ENCODE measurements around the gene TNFRSF1B.
A peak's percentile ranks its signal among the peaks of the same experiment; 100 is the strongest.
"Not testable (repeated sequence)": the region's sequence is repeated elsewhere in the genome, so short reads cannot be mapped to it uniquely, and the experiment has no call there.

TNFRSF1B gene

DNA sequence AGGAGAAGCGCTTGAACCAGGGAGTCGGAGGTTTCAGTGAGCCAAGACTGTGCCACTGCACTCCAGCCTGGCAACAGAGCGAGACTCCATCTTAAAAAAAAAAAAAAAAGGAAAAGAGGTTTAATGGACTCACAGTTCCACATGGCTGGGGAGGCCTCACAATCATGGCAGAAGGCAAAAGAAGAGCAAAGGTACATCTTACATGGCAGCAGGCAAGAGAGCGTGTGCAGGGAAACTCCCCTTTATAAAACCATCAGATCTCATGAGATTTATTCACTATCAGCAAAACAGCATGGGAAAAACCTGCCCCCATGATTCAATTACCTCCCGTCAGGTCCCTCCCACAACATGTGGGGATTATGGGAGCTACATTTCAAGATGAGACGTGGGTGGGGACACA, 57.3 kb downstream of the TNFRSF1B start:
- not testable (repeated sequence) for DNase-seq

DNA sequence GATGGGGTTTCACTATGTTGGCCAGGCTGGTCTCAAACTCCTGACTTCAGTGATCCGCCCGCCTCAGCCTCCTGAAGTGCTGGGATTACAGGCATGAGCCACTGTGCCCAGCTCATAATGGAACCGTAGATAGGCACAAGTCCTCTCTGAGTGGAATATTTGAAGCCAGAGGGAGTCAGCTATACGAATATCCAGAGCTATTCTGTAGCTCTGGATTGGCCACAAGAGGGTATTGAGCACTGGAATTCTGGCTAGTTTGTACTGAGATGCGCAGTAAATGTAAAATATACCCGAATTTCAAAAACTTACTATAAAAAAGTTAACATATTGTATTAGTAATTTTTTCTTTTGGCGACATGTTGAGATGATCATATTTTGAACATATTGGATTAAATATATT, 62.2 kb downstream of the TNFRSF1B start:
- no peak for DNase-seq

DNA sequence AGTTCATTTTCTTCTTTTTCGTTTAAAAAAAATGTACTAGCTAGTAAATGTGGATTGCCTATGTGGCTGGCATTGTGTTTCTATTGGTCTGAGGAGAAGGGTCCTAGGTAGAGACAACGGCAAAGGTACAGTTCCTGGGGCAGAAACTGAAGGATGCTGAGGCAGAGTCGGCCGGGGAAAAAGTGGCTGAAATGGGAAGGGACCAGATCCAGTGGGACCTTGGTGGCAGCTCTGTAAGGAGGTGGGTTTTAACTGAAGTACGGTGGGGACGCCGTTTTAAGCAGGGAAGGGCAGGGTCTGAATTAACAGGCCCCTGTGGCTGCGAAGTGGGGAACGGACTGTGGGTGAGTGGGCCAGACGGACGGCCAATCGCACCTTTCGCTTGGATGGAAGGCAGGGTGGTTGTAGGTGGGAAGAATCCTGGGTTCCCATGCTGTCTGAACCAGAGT, 62.6 kb downstream of the TNFRSF1B start:
- DNase-seq = no peak

DNA sequence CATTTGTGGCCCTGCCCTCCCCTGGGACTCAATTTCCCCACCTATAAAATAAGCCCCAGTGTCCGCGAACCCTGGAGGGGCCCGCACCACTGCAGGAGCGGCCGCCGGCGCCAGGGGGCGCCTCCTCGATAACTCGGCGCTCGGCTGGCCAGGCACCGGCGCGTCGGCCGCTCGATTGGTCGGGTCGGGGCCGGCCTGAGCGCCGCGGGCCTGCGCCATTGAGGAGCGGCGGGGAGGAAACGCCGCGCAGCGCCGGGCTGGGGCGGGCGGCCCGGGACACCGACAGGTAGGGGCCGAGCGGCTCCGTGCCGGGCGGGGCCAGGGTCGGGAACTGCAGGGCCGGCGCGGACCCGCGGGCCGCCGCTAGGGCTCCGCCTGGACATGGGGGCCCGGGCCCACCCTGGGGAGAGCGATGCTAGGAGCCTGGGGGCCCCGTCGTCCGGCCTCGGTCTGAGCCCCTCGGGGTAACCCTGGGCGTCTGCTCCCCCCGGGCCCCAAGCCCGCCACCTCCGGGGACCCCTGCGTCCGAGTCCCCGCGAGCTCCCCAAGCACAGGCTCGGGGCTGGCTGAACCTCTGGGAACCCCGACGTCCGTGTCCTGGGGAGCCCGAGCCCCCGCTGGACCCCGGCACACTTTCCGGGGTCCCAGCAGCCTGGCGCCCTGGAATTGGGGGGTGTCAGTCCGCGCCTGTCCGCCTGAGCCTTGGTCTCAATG, 63.2 kb downstream of the TNFRSF1B start, which contains the start of gene VPS13D:
VPS13D (plus strand) TSS at position 196 of the 714 bp plus-strand sequence. CDS start 4,237 bp downstream, outside the sequence.
- peak; percentile 84 for DNase-seq

DNA sequence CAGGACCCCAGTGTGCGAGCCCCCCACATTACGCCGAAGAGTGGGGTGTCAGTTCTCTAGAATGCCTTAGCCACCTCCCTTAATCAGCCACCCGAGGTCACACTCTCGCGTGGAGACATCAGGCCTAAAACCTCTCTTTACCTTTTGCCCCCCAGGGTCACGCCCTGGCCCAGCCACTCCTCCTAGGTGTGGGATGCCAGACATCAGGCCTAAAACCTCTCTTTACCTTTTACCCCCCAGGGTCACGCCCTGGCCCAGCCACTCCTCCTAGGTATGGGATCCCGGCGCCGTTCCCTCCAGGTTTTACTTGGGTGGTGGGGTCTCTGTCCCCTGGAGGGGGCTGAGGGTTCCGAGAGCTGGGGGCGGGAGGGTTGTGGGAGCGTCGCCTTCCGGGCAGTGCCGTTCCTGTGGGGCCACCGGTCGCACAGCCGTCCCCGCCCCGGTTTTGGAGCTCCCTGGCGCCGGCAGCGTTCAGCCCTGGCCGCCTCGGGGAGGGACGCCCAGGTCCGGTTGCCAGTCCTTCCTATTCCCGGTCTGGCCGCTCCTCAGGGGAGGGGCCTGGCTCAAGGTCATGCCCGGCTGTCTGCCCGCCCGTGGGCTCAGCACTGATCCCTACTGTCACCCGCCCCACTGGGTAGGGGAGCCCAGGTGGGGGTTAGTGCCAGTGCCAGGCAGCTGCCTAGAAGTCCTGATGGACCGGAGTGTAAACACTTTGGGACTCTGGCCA, 63.9 kb downstream of the TNFRSF1B start:
- no peak for DNase-seq

DNA sequence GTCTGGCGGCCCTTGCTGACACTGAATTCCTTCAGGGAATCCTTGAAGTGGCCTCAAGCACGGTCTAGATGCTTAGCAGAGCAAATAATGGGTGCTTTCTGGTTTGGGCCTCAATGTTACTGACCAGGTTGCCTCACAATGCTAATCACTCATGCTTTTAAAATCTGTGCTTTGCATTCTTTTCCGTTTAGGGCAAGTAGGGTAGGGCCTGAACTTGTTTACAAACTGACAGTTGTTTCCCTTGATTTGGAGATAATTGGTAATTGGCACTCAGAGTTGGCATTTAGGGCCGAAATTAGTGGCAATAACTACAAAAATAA, 64.4 kb downstream of the TNFRSF1B start:
- DNase-seq = no peak

DNA sequence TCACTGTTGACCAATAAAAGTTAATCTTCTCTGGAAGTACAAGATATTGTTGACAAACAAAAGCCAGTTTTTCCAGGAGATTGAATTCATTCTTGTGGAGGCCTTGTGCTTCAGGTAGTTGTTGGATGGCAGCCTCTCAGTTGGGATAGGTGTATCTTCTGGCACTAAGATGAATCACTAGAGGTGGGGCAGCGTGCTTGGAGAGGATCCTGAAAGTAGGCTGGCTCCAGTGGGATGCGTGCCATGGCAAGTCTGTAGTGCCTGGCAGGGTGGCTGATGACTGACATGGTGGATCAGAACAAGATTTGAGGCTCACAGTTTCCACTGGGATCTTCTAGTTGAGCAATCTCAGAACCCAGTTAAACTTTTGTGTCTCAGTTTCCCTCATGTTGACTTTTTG, 65.4 kb downstream of the TNFRSF1B start:
- DNase-seq = no peak

DNA sequence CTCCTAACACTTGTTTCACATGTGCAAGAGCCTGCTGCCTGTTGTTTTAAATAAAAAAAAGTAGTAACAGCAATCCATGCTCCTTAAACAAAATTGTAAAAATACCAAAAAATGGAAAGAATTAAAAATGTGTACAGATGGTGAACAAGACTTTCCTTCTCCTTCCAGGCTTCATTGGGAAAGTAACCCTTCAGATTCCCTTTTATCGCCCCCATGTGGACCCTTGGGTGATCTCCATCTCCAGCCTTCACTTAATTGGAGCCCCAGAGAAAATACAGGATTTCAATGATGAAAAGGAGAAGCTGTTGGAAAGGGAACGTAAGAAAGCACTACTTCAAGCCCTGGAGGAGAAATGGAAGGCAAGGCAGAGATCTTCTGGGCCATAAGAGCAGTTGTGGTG, 77.3 kb downstream of the TNFRSF1B start:
- no peak for DNase-seq

DNA sequence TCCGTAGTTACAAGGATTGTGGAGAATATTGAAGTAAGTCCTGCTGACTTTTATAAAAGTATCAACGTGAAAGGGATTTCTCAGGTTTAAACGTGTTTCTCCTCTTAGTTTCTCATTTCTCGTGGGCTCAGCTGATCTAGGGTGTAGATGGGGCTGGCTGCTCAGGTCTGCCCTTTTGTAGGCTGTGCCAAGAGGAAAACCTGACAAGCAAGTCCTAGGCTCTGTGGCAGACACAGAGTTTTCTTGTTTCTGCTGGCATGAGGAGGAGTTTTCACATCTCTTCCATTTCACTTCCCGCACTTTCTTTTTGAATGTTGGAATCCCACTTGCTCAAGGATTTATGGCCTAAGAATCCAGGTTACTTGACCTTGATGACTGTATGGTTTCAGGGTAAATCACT, 77.8 kb downstream of the TNFRSF1B start:
- DNase-seq = no peak

DNA sequence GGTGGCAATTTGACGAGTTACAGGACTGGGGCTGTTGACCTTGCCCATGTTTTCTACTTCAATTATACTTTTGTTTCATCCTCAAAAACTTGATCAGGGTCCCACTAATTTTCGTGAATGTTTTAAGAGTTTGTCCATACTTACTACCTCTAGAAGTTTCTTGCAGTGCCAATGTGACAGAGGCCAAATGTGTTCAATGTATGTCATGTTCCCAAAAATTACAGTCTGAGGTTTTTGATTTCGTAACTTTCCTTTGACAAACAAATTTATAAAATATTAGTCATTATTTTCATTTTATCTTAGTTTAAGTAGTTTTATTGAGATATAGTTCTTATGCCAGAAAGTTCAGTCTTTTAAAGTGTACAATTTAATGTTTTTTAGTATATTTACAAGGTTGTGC, 78.3 kb downstream of the TNFRSF1B start:
- DNase-seq = no peak

DNA sequence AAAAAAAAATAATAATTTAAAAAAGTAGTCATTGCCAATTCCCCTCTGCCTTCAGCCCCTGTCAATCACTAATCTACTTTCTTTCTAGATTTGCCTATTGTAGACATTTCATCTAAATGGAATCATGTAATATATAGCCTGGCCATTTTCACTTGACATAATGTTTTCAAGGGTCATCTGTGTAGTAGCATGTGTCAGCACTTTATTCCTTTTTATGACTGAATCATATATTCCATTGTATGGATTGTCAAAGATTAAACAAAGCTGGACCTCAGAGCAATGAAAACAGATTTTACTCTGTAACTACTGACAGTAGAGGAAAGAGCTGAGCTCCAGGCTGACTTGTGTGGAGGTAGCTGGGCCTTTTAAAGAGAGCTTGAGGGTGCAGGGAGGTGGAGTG, 78.9 kb downstream of the TNFRSF1B start:
- DNase-seq = no peak

DNA sequence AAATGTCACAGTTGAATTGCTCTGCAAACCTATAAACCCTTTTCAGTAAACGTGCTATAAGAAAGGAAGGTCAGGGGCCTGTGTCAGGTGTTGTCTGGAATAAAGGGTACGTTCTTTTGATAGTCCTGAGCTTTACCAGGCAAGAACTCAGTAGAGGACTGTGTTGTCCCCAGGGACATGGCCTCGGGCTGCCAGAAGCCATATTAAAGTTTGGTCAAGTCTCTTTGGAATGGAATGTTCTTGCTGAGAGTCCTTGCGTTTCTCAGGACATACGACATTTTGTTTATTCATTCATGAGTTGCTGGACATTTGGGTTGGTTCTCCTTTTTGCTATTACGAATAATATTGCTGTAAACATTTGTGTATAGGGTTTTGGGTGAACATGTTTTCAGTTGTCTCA, 79.8 kb downstream of the TNFRSF1B start:
- no peak for DNase-seq

DNA sequence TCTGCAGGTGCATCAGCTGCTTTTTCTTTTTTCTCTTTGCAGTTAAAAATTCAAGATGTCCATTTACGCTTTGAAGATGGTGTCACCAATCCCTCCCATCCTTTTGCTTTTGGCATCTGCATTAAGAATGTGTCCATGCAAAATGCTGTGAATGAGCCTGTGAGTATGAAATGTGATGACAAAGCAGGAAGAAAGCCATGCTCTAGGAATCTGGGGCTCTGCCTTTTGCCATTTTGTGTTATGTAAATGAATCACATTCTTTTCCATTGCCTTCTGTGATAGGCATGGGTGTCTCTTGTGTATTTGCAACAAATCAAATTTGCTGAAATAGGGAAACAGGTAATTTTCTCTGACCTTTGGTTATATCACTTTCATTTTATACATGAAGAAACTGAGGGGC, 82.4 kb downstream of the TNFRSF1B start:
- DNase-seq = no peak

DNA sequence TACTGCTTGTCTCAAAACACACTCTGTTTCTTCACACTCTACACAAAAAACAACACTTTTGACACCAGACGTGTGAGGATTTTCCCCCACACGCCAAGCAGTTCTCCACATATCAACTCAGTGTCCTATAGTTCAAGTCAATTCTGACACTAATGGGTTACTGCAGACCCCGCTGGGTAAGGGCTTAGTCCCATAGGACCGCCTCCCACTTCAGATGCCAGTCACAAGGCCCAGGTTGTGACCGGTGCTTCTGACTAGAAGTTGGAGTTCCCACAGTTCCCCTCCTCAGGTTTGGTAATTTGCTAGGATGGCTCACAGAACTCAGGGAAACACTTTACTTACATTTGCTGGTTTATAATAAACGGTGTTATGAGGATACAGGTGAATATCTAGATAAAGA, 83.0 kb downstream of the TNFRSF1B start:
- no peak for DNase-seq

DNA sequence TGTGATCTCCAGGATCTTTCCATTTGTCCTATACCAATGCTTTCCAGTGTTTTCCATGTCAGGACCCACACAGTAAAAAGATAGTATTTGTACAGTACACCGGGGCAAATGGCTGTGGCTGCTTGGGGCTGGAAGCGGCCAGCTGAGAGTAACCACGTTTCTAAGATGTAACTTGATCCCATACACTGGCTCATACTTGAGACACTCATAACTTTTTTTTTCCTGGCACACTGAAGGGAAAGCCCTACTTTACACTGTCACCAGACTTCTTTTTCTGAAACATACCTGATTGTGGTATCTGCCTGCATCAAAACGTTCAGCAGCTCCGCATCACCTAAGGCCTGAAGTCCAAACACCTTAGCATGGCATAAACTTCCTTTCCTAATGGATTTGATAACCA, 84.7 kb downstream of the TNFRSF1B start:
- DNase-seq = no peak

DNA sequence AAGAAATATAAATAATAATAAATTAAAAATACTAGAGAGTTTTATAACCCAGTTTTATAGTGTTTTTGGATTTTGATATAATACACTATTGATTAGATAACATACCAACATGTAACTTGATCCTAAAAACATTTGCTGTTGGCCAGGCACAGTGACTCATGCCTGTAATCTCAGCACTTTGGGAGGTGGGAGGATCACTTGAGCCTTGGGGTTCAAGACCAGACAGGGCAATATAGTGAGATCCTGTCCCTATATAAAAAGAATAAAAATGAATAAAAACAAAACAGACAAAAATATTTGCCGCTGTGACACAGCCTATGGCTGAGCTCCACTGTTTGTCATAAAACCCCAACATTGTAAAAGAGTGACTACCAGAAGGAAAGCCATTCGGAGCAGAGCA, 89.1 kb downstream of the TNFRSF1B start:
- DNase-seq = no peak

DNA sequence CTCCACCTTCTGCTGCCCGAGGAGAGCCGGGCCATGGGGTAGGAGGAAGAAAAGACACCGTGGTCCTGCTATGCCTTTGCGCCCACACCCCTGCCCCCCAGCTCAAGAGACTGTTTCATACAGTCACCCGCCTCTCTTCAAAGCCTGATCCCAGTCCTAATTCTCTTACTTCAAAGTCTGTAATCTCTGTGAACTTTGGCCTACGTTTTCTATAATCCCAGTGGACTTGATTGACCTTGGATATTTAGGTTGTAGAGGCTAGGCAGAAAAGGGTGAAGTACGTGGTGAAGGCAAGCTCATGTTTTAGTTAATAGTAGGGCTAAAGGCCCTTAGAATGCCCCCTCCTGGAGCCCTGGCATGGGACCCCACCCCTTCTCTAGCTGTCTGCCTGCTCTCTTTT, 91.5 kb downstream of the TNFRSF1B start:
- no peak for DNase-seq

Data from activated naive CD4-positive, alpha-beta T cell treated with Interleukin-2 at 50 U/mL for 16 hours (primary cell).